ENCODE measurements around the gene KIF27. TPM values are rescaled to one million over a fixed set of nuclear protein-coding genes. Genes with fewer than 3 reads are reported as not detected.

The KIF27 gene
- total RNA-seq, 1 experiment from 2014 or later: 6.6 TPM

GRCh38 chr9:83966209-83966582 lies 45.0 kb upstream of the KIF27 start:
- Mint-ChIP-seq H3K9me3 (ENCODE audit: low read depth, unreplicated experiment) (no peaks in the 10 kb centered on the region), H3K27ac (ENCODE audit: unreplicated experiment) (peak overlapping the region; percentile 77), H3K4me1 (ENCODE audit: low read depth, unreplicated experiment) (peaks cover 7% of the 10 kb centered on the region), H3K4me3 (ENCODE audit: low read depth, unreplicated experiment) (no peak overlapping the region), H3K36me3 (ENCODE audit: insufficient read depth, unreplicated experiment) (peaks cover 70% of the 10 kb centered on the region), H3K27me3 (ENCODE audit: unreplicated experiment) (no peaks in the 10 kb centered on the region)
- intact Hi-C loops (cut with micrococcal nuclease; ENCODE audit: unreplicated experiment): no loop called here
- no peak for DNase-seq
- BruUV-seq (replicated peaks): no TSS peak
- CTCF ChIA-PET: interaction anchor here (0.6 kb wide), 1 partner anchor 75 kb away, joined by 3 read pairs; no protein-coding TSS in a partner anchor
- no peak for TF ChIP-seq CTCF (IDR thresholded peaks at IDR 0.05; ENCODE audit: unreplicated experiment)

- Mint-ChIP-seq H3K4me1 (ENCODE audit: low read depth, unreplicated experiment) (peaks cover 7% of the 10 kb centered on the region), H3K9me3 (ENCODE audit: low read depth, unreplicated experiment) (no peaks in the 10 kb centered on the region), H3K36me3 (ENCODE audit: insufficient read depth, unreplicated experiment) (peaks cover 64% of the 10 kb centered on the region), H3K27me3 (ENCODE audit: unreplicated experiment) (no peaks in the 10 kb centered on the region), H3K4me3 (ENCODE audit: low read depth, unreplicated experiment) (no peak overlapping the region), H3K27ac (ENCODE audit: unreplicated experiment) (peak overlapping the region; percentile 77)
- DNase-seq: no peak
- intact Hi-C loops (cut with micrococcal nuclease; ENCODE audit: unreplicated experiment): no loop called here
- TF ChIP-seq CTCF (IDR thresholded peaks at IDR 0.05; ENCODE audit: unreplicated experiment): no peak
- BruUV-seq (replicated peaks): no TSS peak
- CTCF ChIA-PET: no interaction called here
These were observed 44.3 kb upstream of the KIF27 start for GRCh38 chr9:83965350-83966208.

- H3K36me3 Mint-ChIP-seq (ENCODE audit: insufficient read depth, unreplicated experiment): peaks cover 58% of the 10 kb centered on the region
- BruUV-seq (replicated peaks): no TSS peak
- no peak overlapping the region for H3K4me3 Mint-ChIP-seq (ENCODE audit: low read depth, unreplicated experiment)
- no peaks in the 10 kb centered on the region for H3K9me3 Mint-ChIP-seq (ENCODE audit: low read depth, unreplicated experiment)
- TF ChIP-seq CTCF (IDR thresholded peaks at IDR 0.05; ENCODE audit: unreplicated experiment): no peak
- H3K27me3 Mint-ChIP-seq (ENCODE audit: unreplicated experiment): no peaks in the 10 kb centered on the region
- peaks cover 7% of the 10 kb centered on the region for H3K4me1 Mint-ChIP-seq (ENCODE audit: low read depth, unreplicated experiment)
- CTCF ChIA-PET: no interaction called here
- no peak for DNase-seq
- intact Hi-C loops (cut with micrococcal nuclease; ENCODE audit: unreplicated experiment): no loop called here
- peak overlapping the region; percentile 77 for H3K27ac Mint-ChIP-seq (ENCODE audit: unreplicated experiment)
These were observed 43.7 kb upstream of the KIF27 start for GRCh38 chr9:83964973-83965349.

GRCh38 chr9:83962165-83962564 lies 40.9 kb upstream of the KIF27 start:
- intact Hi-C loops (cut with micrococcal nuclease; ENCODE audit: unreplicated experiment): no loop called here

More at GRCh38 chr9:83962165-83962564, 40.9 kb upstream of the KIF27 start:
- H3K36me3 Mint-ChIP-seq (ENCODE audit: insufficient read depth, unreplicated experiment): peaks cover 35% of the 10 kb centered on the region
- CTCF ChIA-PET: interaction anchor here (0.6 to 1.0 kb wide), 3 partner anchors 12 to 30 kb away, joined by 3 to 4 read pairs (median 3); no protein-coding TSS in a partner anchor
- H3K27ac Mint-ChIP-seq (ENCODE audit: unreplicated experiment): no peak overlapping the region
- no peak overlapping the region for H3K4me3 Mint-ChIP-seq (ENCODE audit: low read depth, unreplicated experiment)
- peaks cover 7% of the 10 kb centered on the region for H3K4me1 Mint-ChIP-seq (ENCODE audit: low read depth, unreplicated experiment)
- H3K27me3 Mint-ChIP-seq (ENCODE audit: unreplicated experiment): no peaks in the 10 kb centered on the region
- no peak for TF ChIP-seq CTCF (IDR thresholded peaks at IDR 0.05; ENCODE audit: unreplicated experiment)
- no peaks in the 10 kb centered on the region for H3K9me3 Mint-ChIP-seq (ENCODE audit: low read depth, unreplicated experiment)
- no TSS peak for BruUV-seq (replicated peaks)
- no peak for DNase-seq

All from Calu3 (cell line).